ENCODE data around the gene TCF12. TPM values are rescaled to one million over a fixed set of nuclear protein-coding genes. Genes with fewer than 3 reads are reported as not detected.

TCF12 gene
- total and polyA plus RNA-seq, 2 of the 8 experiments (the other 6 are each of a cell fraction or from before 2014, with no cell fraction given) = 85.8 to 101 TPM

- TF ChIP-seq CHD7 (IDR thresholded peaks at IDR 0.05; ENCODE audit: insufficient replicate concordance, low read length) (no peak), POLR2AphosphoS5 (IDR thresholded peaks at IDR 0.05; ENCODE audit: low read depth, low read length) (no peak), NANOG (IDR thresholded peaks at IDR 0.05; ENCODE audit: insufficient read depth, low read depth, low read length, poor library complexity, severe bottlenecking) (no peak), POLR2A (IDR thresholded peaks at IDR 0.05; ENCODE audit: control extremely low read depth in 1 of 2, low read depth in 2 of 2, low read length in 2 of 2) (no peak), JUN (IDR thresholded peaks at IDR 0.05; ENCODE audit: low read depth, low read length) (no peak), RXRA (IDR thresholded peaks at IDR 0.05; ENCODE audit: insufficient read depth, low read depth, low read length) (no peak), SAP30 (IDR thresholded peaks at IDR 0.05; ENCODE audit: insufficient read depth, insufficient replicate concordance, low read length) (no peak)
- TF ChIP-seq, protein P1, sequence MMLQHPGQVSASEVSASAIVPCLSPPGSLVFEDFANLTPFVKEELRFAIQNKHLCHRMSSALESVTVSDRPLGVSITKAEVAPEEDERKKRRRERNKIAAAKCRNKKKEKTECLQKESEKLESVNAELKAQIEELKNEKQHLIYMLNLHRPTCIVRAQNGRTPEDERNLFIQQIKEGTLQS (IDR thresholded peaks at IDR 0.05; ENCODE audit: insufficient read depth, low read depth, low read length) = no peak
Observed at GRCh38 chr15:57171426-57171825, 253.0 kb downstream of the TCF12 start (continued).
